Measurements from ENCODE around the gene PRKAG2.

GRCh38 chr7:151633516-151633812 is 243.5 kb downstream of the PRKAG2 start:
- TF ChIP-seq POLR2AphosphoS5 (IDR thresholded peaks at IDR 0.05; ENCODE audit: low read depth, low read length) (no peak), POLR2A (IDR thresholded peaks at IDR 0.05; ENCODE audit: low read depth, low read length) (no peak)

Data from GM12891 (cell line).